Activated T-helper 1 cell treated with anti-CD3 and anti-CD28 coated beads, Interleukin-12 subunit alpha, Interleukin-12 subunit beta, Interleukin-2, Interleukin-4 antibody, amounts not matched to agents 30 ng/mL and 10 ng/mL and 1 ng/mL, durations not matched to agents 14 hours and 24 hours and 36 hours (primary cell): Measurements from ENCODE around the gene GP5. TPM values are rescaled to one million over a fixed set of nuclear protein-coding genes. Genes with fewer than 3 reads are reported as not detected.
A peak's percentile ranks its signal among the peaks of the same experiment; 100 is the strongest.

Experiments used
- DNase-seq: peaks from one replicate; pipeline ENCODE4 v3.0.0; 2021; ENCODE audit warnings: low spot score
- H3K27ac Mint-ChIP-seq: one replicate; pipeline ENCODE4 v1.8.0; 2021; ENCODE audit warnings: mild to moderate bottlenecking, mixed read lengths
- H3K27me3 Mint-ChIP-seq: one replicate; pipeline ENCODE4 v1.8.0; 2022; ENCODE audit warnings: mild to moderate bottlenecking, moderate library complexity, mixed read lengths; ENCODE audit not compliant: insufficient read depth
- H3K36me3 Mint-ChIP-seq: one replicate; pipeline ENCODE4 v1.8.0; 2021; ENCODE audit warnings: low read depth, mixed read lengths
- H3K4me1 Mint-ChIP-seq: one replicate; pipeline ENCODE4 v1.8.0; 2021; ENCODE audit warnings: low read depth, mixed read lengths
- H3K4me3 Mint-ChIP-seq: one replicate; pipeline ENCODE4 v1.8.0; 2021; ENCODE audit warnings: mild to moderate bottlenecking, moderate library complexity, mixed read lengths
- H3K9me3 Mint-ChIP-seq: one replicate; pipeline ENCODE4 v1.8.0; 2021; ENCODE audit warnings: mixed read lengths
- intact Hi-C: fragments of 100-400 bp; cut with micrococcal nuclease; formaldehyde crosslinking; loops from one replicate; pipeline ENCODE4 v1.15.1; 2024
- total RNA-seq: library from RNA; stranded (reverse); gene quantifications from 2 replicates; pipeline ENCODE4 v1.2.3, GENCODE V29; 2022

Gene GP5
- total RNA-seq, 1 donor from 2014 or later: 0.31 TPM

DNA sequence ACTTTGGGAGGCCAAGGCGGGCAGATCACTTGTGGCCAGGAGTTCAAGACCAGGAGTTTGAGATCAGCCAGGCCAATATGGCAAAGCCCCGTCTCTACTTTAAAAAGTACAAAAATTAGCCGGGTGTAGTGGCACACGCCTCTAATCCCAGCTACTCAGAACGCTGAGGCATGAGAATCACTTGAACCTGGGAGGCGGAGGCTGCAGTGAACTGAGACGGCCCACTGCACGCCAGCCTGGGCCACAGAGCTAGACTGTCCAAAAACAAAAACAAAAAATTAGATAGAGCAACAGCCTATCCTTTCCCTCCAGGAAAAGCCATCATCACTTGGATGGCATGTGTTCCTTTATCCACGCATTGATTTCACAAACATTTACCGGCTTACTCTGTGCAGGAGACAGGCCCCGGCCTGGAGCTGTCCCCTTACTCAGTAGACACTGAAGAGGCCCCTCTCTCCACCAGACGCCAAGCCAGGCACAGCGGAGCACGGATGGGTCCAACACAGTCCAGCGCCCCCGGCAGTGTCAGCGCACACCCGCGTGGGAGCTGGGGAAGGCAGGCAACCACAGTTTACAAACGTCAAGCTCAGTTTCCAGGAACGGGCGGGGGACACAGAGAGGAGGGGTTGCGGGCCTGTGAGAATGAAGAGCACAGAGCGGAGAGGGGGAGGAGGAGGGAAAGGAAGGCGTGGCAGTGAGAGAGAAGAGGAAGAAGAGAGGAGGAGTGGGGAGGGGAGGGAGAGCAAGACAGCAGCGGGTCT is 3.1 kb downstream of the GP5 start:
- H3K36me3 Mint-ChIP-seq: peaks cover 2% of the 10 kb centered on the region
- H3K27ac Mint-ChIP-seq: peak overlapping the region; percentile 53

DNA sequence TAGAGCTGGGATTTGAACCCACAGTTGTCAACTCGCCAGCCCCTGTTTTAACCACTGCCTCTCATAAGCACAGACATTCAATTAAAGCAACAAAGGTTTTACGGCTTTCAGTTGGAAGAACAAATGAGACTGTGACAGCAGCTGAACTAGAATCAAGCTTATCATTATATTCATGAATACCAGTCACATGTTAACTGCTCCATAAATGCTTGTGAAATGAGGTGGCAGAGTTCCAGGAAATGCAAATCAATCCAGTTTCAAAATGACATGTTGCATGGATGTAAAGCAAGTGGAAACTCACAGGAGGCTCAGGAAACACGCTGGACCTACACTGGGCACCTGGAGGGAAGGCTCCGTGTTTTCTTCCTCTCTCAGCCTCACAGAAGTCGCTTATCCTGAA is 3.9 kb downstream of the GP5 start:
- DNase-seq: no peak
- Mint-ChIP-seq H3K9me3 (peaks cover 12% of the 10 kb centered on the region), H3K27ac (peak overlapping the region; percentile 71), H3K4me1 (peaks cover 55% of the 10 kb centered on the region), H3K4me3 (peak overlapping the region; percentile 76), H3K27me3 (peaks cover 8% of the 10 kb centered on the region), H3K36me3 (peaks cover 2% of the 10 kb centered on the region)
- intact Hi-C loops: no loop called here

More for the DNA sequence above, 3.1 kb downstream of the GP5 start:
- H3K9me3 Mint-ChIP-seq: peaks cover 5% of the 10 kb centered on the region
- H3K4me1 Mint-ChIP-seq: peaks cover 57% of the 10 kb centered on the region
- H3K4me3 Mint-ChIP-seq: peak overlapping the region; percentile 76
- intact Hi-C loops: loop anchor here (1.0 to 2.0 kb wide), 3 partner anchors 8 to 261 kb away; no protein-coding TSS in a partner anchor
- H3K27me3 Mint-ChIP-seq: peaks cover 4% of the 10 kb centered on the region
- peak; percentile 67 for DNase-seq

DNA sequence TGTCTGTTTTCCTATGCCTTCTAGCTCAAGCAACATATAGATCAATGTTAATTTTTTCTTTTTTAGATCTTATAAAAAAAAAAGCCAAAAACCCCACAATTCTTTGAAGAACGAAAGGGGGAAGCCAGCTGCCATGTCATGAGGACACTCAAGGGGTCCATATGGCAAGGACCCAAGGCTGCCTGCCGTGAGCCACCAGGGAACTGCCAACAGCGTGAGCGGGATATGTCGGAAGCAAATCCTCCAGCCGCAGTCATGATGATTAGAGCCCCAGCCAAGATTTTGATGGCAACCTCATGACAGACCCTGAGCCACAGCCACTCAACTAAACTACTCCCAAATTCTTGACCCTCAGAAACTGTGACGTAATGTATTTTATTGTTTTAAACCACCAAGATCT is 6.5 kb downstream of the GP5 start:
- no peak overlapping the region for H3K4me3 Mint-ChIP-seq
- H3K27ac Mint-ChIP-seq: no peak overlapping the region
- peaks cover 16% of the 10 kb centered on the region for H3K27me3 Mint-ChIP-seq
- H3K4me1 Mint-ChIP-seq: peaks cover 29% of the 10 kb centered on the region
- peaks cover 17% of the 10 kb centered on the region for H3K9me3 Mint-ChIP-seq
- intact Hi-C loops: no loop called here
- DNase-seq: no peak
- no peaks in the 10 kb centered on the region for H3K36me3 Mint-ChIP-seq

DNA sequence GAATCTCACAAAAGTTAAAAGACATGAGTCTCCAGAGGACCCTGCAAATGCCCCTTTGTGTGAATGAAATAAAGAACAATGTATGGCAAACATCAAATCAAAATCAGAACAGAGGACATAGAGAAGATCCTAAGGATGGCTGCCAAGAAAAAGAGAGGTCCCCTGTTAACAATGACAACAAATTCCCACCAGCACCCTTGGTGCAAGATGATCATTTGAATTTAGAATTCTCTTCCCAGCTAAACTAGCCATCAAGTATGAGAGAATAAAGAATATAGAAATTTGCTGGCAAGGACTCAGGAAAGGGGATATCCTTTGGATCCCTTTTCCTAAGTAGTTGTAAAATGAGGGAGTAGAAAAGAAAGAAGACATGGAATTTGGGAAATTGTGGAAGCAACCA is 8.2 kb downstream of the GP5 start:
- H3K27ac Mint-ChIP-seq: no peak overlapping the region
- no peaks in the 10 kb centered on the region for H3K36me3 Mint-ChIP-seq
- DNase-seq: no peak
- H3K27me3 Mint-ChIP-seq: peaks cover 18% of the 10 kb centered on the region
- no peak overlapping the region for H3K4me3 Mint-ChIP-seq
- peaks cover 15% of the 10 kb centered on the region for H3K4me1 Mint-ChIP-seq
- peaks cover 17% of the 10 kb centered on the region for H3K9me3 Mint-ChIP-seq
- intact Hi-C loops: no loop called here

DNA sequence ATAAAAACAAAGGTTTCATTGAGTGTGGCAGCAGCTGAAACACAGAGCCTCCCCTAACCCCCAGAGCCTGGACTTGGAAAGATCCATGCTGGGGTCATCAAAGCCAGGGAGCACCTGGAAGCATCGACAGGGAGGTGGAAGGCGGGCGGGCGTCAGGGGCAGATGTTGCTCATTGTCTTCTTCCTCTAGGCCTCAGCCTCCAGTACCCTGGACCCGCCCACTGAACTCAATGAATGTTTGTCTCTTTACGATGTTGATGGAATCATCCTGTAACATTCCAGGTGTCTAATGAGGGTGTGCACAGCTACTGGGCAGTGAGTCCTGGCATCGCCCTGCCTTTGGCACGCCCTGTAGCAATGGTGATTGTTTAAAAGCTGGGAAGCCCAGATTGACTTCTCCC is 9.8 kb downstream of the GP5 start:
- Mint-ChIP-seq H3K27me3 (peaks cover 18% of the 10 kb centered on the region), H3K9me3 (peaks cover 17% of the 10 kb centered on the region), H3K36me3 (no peaks in the 10 kb centered on the region), H3K4me1 (no peaks in the 10 kb centered on the region), H3K27ac (no peak overlapping the region), H3K4me3 (no peak overlapping the region)
- intact Hi-C loops: no loop called here
- no peak for DNase-seq

DNA sequence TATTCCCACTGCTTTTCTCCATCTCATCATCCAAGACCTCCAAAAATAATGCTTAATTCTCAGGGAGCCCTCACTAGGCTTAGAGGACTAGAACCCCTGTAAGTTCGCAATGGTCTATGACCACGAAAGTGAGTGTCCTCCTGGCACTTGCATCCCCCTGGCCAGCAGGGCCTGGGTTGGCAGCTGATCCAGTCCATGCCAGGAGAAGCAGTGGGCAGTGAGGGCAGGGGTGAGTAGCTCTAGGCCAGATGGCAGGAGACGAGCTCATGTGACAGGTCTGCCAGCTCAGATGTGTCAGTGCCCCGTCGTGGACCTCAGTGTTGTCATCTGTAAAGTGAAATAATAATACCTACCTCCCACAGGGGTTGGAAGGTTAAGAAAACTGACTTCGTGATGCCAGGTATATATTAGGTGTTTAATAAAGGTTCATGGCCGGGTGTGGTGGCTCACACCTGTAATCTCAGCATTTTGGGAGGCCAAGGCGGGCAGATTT is 11.1 kb downstream of the GP5 start:
- H3K4me1 Mint-ChIP-seq: no peaks in the 10 kb centered on the region
- H3K36me3 Mint-ChIP-seq: no peaks in the 10 kb centered on the region
- no peak for DNase-seq
- peaks cover 22% of the 10 kb centered on the region for H3K27me3 Mint-ChIP-seq
- intact Hi-C loops: no loop called here
- no peak overlapping the region for H3K27ac Mint-ChIP-seq
- no peak overlapping the region for H3K4me3 Mint-ChIP-seq
- peaks cover 17% of the 10 kb centered on the region for H3K9me3 Mint-ChIP-seq

DNA sequence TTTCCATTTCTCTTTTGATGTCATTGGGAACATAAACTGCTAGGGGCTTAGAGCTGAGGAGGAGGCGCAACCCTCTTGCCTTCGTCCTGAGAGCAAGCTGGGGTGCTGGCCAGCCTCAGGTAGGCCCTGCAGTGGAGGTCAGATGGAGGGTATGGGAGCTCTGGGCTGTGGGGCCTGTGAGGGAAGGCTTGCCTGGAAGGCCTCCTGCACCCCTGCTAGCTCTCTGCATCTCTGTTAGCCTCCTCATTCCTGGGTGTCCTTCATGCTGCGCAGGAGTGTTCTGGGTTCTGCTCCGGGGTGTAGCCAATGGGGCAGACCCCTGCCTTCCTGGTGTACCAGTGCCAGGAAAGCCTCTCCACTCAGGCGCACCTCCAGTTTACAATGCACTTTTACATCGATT is 11.8 kb downstream of the GP5 start:
- peaks cover 17% of the 10 kb centered on the region for H3K9me3 Mint-ChIP-seq
- peaks cover 25% of the 10 kb centered on the region for H3K27me3 Mint-ChIP-seq
- H3K4me3 Mint-ChIP-seq: no peak overlapping the region
- no peaks in the 10 kb centered on the region for H3K36me3 Mint-ChIP-seq
- H3K4me1 Mint-ChIP-seq: peaks cover 4% of the 10 kb centered on the region
- no peak overlapping the region for H3K27ac Mint-ChIP-seq
- DNase-seq: no peak
- intact Hi-C loops: no loop called here

DNA sequence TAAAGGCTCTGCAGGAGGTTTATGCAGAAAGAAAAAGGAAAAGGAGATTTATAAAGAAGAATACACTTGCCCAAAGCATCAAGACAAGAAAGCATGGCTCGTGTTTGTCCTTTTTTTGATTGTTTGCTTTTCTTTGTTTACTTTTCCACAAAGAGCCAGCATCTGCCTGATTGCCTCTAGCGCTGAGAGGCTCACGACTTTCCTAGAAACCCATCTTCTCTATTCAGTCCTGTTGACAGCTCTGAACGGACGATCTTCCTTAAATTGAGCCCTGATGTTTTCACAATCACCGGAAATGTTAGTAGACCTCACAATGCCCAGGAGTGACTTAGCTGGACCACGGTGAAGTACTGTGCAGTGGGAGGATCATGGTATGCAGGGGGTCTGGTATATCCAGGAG is 12.4 kb downstream of the GP5 start:
- peaks cover 25% of the 10 kb centered on the region for H3K27me3 Mint-ChIP-seq
- H3K4me1 Mint-ChIP-seq: peaks cover 4% of the 10 kb centered on the region
- intact Hi-C loops: no loop called here
- H3K9me3 Mint-ChIP-seq: peaks cover 17% of the 10 kb centered on the region
- H3K4me3 Mint-ChIP-seq: no peak overlapping the region
- H3K27ac Mint-ChIP-seq: no peak overlapping the region
- DNase-seq: no peak
- no peaks in the 10 kb centered on the region for H3K36me3 Mint-ChIP-seq

DNA sequence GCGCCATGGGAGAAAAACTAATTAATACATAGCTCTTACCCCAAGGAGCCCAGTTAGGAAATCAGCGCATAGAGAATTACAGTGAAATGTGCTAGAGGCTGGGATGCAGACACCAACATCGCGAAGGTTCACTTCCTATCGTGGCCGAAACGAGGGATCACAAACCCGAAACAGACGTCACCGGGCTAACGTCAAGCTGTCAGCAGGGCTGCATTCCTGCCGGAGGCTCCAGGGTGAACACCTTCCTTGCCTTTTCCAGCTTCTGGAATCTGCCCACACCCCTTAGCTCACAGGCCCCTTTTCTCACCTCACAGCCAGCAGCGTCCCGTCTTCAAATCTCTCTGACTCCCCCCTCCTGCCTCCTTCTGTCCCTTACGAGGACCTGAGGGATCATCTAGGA is 13.0 kb downstream of the GP5 start:
- H3K4me1 Mint-ChIP-seq: peaks cover 4% of the 10 kb centered on the region
- no peak for DNase-seq
- H3K9me3 Mint-ChIP-seq: peaks cover 13% of the 10 kb centered on the region
- H3K27me3 Mint-ChIP-seq: peaks cover 23% of the 10 kb centered on the region
- no peak overlapping the region for H3K4me3 Mint-ChIP-seq
- H3K27ac Mint-ChIP-seq: no peak overlapping the region
- intact Hi-C loops: no loop called here
- H3K36me3 Mint-ChIP-seq: no peaks in the 10 kb centered on the region

DNA sequence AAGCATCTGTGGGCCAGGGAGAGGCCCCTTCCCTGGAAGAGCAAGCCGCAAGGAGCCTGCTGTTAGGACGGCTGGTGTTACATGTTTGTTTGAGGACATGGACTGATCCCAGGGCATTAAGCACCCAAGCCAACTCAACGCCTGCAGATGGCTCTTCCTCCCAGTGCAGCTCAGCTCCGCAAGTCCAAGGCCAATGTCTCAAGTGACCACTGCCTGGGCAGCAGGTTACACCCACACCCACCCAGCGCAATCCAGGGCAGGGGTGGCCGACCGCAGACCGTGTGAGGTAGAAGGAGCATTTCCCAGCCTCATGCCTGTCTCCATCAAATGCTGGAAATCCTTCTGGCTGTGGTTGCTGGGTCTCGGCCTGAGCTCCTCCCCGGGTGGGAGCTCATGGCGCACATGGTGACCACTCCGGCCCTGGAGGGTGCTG is 14.5 kb downstream of the GP5 start:
- peaks cover 18% of the 10 kb centered on the region for H3K27me3 Mint-ChIP-seq
- no peak overlapping the region for H3K27ac Mint-ChIP-seq
- H3K4me1 Mint-ChIP-seq: peaks cover 4% of the 10 kb centered on the region
- H3K9me3 Mint-ChIP-seq: peaks cover 3% of the 10 kb centered on the region
- no peak for DNase-seq
- intact Hi-C loops: no loop called here
- H3K36me3 Mint-ChIP-seq: no peaks in the 10 kb centered on the region
- H3K4me3 Mint-ChIP-seq: no peak overlapping the region

DNA sequence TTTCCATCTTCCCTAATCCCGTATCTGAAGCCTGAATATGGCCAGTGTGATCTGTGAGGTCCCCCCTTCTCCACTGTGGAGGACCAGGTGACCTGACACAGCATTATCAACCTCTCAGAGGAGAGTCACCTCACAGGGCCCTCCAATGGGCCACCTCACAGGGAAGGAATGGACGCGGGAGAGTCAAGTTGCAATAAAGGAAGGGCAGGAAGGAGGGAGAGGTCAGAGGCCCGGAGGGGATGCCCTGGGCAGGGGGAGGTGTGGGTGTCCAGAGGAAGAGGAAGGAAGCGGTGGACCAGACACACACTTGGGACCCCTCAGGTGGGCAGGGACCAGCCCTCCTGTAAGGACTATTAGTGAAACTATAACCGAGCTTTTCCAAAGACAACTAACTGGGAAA is 14.9 kb downstream of the GP5 start:
- no peak overlapping the region for H3K4me3 Mint-ChIP-seq
- DNase-seq: no peak
- intact Hi-C loops: no loop called here
- H3K27me3 Mint-ChIP-seq: peaks cover 15% of the 10 kb centered on the region
- H3K36me3 Mint-ChIP-seq: no peaks in the 10 kb centered on the region
- no peak overlapping the region for H3K27ac Mint-ChIP-seq
- H3K4me1 Mint-ChIP-seq: peaks cover 4% of the 10 kb centered on the region
- no peaks in the 10 kb centered on the region for H3K9me3 Mint-ChIP-seq

DNA sequence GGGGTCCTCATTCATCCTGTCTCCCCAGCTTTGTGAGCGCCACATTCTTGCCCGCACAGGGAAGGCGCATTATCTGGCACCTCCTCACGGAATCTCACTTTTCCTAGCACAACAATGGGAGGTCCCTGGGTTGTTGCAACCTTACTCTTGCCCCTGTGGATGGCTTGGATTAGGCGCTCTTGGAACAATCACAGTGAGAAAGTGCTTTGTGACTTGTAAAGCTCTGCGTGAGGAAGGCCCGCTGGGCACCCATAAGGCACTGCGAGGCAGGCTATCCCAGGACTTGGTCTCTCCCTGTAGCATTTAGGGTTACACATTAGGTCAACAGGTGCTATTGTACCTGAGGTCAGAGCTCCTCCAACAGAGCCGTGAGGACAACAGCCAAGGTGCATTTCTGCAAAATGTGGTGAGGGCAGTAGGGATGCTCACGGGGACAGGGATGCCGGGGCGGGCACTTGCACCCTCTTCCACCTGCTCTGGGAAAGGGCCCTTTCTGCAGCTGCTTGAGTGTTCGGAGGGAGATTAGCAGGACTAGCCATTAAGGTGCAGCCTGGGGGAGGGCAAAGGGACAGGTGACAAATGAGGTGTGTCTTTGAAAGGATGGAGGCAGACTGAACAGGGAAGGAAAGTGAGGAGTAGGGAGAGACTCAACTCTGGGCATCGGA is 15.7 kb downstream of the GP5 start:
- no peak overlapping the region for H3K27ac Mint-ChIP-seq
- peaks cover 4% of the 10 kb centered on the region for H3K4me1 Mint-ChIP-seq
- H3K36me3 Mint-ChIP-seq: no peaks in the 10 kb centered on the region
- no peaks in the 10 kb centered on the region for H3K9me3 Mint-ChIP-seq
- no peak for DNase-seq
- intact Hi-C loops: no loop called here
- H3K27me3 Mint-ChIP-seq: peaks cover 16% of the 10 kb centered on the region
- no peak overlapping the region for H3K4me3 Mint-ChIP-seq

DNA sequence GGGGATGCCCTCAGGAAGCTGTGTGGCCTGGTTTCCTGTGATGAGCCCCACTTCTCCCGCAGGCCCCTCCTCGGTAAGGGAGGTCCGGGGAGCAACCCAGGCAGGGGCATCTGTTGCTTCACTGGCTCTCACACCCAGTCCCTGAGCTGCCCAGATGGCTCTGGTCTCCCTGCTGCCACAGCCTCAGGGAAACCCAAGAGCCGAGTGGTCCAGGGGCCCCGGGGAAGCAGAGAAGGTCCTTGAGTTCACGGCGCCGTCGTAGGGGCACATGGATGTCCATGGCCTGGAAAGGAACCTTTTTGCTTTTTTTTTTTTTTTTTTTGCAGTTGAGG is 16.2 kb downstream of the GP5 start:
- no peaks in the 10 kb centered on the region for H3K36me3 Mint-ChIP-seq
- no peak for DNase-seq
- intact Hi-C loops: no loop called here
- H3K4me1 Mint-ChIP-seq: peaks cover 4% of the 10 kb centered on the region
- no peak overlapping the region for H3K4me3 Mint-ChIP-seq
- peaks cover 16% of the 10 kb centered on the region for H3K27me3 Mint-ChIP-seq
- no peaks in the 10 kb centered on the region for H3K9me3 Mint-ChIP-seq
- no peak overlapping the region for H3K27ac Mint-ChIP-seq
